ENCODE results near the gene ZNF195.
"Not testable (repeated sequence)": the region's sequence is repeated elsewhere in the genome, so short reads cannot be mapped to it uniquely, and the experiment has no call there.

The ZNF195 gene

GRCh38 chr11:3378426-3379423 is at the start of gene ZNF195:
TSS of gene ZNF195 (minus strand) at chr11:3379146. CDS start at chr11:3379040, 106 bp downstream.
- peak; percentile 99 for DNase-seq

- not testable (repeated sequence) for DNase-seq
Observed at GRCh38 chr11:3428076-3428475, 49.1 kb upstream of the ZNF195 start.

GRCh38 chr11:3426541-3426940 is 47.6 kb upstream of the ZNF195 start:
- DNase-seq, result not testable (repeated sequence)

- DNase-seq, result not testable (repeated sequence)
Observed at GRCh38 chr11:3423928-3424327, 45.0 kb upstream of the ZNF195 start.

- not testable (repeated sequence) for DNase-seq
Observed at GRCh38 chr11:3423138-3423731, 44.3 kb upstream of the ZNF195 start.

- DNase-seq, result peak; percentile 99
Observed at GRCh38 chr11:3422380-3423137, 43.6 kb upstream of the ZNF195 start.

GRCh38 chr11:3421608-3422379 is 42.8 kb upstream of the ZNF195 start:
- peak; percentile 26 for DNase-seq

- DNase-seq, result not testable (repeated sequence)
Observed at GRCh38 chr11:3420281-3421042, 41.5 kb upstream of the ZNF195 start.

GRCh38 chr11:3419496-3419895 is 40.5 kb upstream of the ZNF195 start:
- DNase-seq, result not testable (repeated sequence)

GRCh38 chr11:3417047-3417446 is 38.1 kb upstream of the ZNF195 start:
- DNase-seq, result peak; percentile 65

- not testable (repeated sequence) for DNase-seq
Observed at GRCh38 chr11:3415301-3415700, 36.4 kb upstream of the ZNF195 start.

GRCh38 chr11:3413666-3414065 is 34.7 kb upstream of the ZNF195 start:
- DNase-seq, result not testable (repeated sequence)

GRCh38 chr11:3412837-3413236 is 33.9 kb upstream of the ZNF195 start:
- DNase-seq, result no peak

- peak; percentile 77 for DNase-seq
Observed at GRCh38 chr11:3408722-3409121, 29.8 kb upstream of the ZNF195 start.

GRCh38 chr11:3408058-3408605 is 29.2 kb upstream of the ZNF195 start:
- DNase-seq, result not testable (repeated sequence)

GRCh38 chr11:3406937-3407336 is 28.0 kb upstream of the ZNF195 start:
- DNase-seq, result not testable (repeated sequence)

GRCh38 chr11:3406223-3406875 is 27.4 kb upstream of the ZNF195 start:
- not testable (repeated sequence) for DNase-seq

- not testable (repeated sequence) for DNase-seq
Observed at GRCh38 chr11:3404076-3404925, 25.4 kb upstream of the ZNF195 start.

GRCh38 chr11:3402861-3403250 is 23.9 kb upstream of the ZNF195 start:
- not testable (repeated sequence) for DNase-seq

Data from activated naive CD4-positive, alpha-beta T cell treated with anti-CD3 and anti-CD28 coated beads, Interleukin-2, amount 50 U/mL, for 16 hours (primary cell).